ENCODE results near the gene PHLDA1. TPM values are rescaled to one million over a fixed set of nuclear protein-coding genes. Genes with fewer than 3 reads are reported as not detected.

Gene PHLDA1
- total RNA-seq, 1 donor from 2014 or later = 40.3 TPM

DNA sequence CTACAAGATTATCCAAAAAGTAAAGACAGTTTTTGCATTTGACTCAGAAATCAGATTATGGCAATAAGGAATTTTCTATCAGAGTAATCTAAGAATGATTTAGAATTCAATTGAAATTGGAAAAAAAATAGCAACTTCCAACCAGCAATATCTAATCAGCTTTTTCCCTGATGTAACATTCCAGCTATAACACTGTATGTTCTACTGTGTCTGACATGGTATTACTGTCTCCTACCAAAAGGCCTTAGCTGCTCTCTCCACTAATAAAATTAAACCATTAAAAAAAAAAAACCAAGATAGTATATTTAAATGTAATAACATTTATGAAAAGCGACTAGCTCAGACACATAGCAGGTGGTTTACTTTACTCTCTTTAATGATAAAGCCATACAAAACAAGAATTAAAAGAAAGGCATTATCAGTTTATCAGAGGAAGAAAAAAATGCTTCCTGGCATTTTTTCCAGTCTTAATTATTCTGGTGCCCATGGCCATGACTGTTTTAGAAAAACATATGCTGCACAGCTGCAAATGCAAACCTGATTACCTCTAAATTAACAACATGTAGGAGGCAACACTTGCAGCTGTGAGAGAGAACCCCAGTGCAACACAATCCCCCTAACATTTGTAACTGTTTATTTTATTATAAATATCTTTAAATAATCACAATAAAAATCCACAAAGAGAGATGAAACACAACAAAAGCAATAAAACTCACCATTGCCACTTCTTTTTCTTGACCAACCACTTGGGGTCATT is 28.8 kb downstream of the PHLDA1 start:
- DNase-seq (ENCODE audit: extremely low spot score in 2 of 2) = no peak
- Histone ChIP-seq H3K27me3 (no peaks in the 10 kb centered on the region), H3K4me3 (no peak overlapping the region), H3K27ac (no peak overlapping the region), H3K4me1 (no peaks in the 10 kb centered on the region), H3K9me3 (no peaks in the 10 kb centered on the region), H3K36me3 (no peaks in the 10 kb centered on the region)
- no peak for TF ChIP-seq POLR2A (IDR thresholded peaks at IDR 0.05)
- no peak for TF ChIP-seq POLR2AphosphoS5 (IDR thresholded peaks at IDR 0.05; ENCODE audit: insufficient read depth in 1 of 2, low read depth in 1 of 2)
- TF ChIP-seq, protein P1, sequence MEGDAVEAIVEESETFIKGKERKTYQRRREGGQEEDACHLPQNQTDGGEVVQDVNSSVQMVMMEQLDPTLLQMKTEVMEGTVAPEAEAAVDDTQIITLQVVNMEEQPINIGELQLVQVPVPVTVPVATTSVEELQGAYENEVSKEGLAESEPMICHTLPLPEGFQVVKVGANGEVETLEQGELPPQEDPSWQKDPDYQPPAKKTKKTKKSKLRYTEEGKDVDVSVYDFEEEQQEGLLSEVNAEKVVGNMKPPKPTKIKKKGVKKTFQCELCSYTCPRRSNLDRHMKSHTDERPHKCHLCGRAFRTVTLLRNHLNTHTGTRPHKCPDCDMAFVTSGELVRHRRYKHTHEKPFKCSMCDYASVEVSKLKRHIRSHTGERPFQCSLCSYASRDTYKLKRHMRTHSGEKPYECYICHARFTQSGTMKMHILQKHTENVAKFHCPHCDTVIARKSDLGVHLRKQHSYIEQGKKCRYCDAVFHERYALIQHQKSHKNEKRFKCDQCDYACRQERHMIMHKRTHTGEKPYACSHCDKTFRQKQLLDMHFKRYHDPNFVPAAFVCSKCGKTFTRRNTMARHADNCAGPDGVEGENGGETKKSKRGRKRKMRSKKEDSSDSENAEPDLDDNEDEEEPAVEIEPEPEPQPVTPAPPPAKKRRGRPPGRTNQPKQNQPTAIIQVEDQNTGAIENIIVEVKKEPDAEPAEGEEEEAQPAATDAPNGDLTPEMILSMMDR (IDR thresholded peaks at IDR 0.05) = no peak
- intact Hi-C loops (cut with DNase I) = no loop called here

DNA sequence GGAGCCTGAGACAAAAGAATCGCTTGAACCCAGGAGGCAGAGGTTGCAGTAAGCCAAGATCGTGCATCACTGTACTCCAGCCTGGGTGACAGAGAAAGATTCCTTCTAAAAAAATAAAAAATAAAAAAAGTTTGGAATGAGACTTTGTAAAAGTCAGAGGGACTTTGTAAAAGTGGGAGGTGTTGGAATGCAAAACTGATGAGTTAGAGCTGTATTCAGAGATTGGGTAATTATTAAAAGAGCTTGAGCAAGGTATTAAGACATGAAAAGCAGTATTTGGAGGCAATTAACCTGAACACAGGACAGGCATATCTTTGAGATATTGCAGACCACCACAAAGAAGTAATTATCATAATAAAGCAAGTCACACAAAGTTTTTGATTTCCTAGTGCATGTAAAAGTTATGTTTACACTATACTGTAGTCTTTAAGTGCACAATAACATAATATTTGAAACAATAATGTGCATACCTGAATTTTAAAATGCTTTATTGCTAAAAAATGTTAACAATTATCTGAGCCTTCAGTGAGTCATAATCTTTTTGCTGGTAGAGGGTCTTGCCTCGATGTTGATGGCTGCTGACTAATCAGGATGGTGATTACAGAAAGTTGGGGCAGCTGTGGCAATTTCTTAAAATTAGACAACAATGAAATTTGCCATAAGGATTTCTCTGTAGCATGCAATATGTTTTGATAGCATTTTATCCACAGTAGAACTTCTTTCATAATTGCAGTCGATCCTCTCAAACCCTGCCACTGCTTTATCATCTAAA is 33.1 kb downstream of the PHLDA1 start:
- no peaks in the 10 kb centered on the region for H3K36me3 ChIP-seq
- H3K9me3 ChIP-seq = no peaks in the 10 kb centered on the region
- H3K4me1 ChIP-seq = no peaks in the 10 kb centered on the region
- no peak overlapping the region for H3K27ac ChIP-seq
- H3K4me3 ChIP-seq = no peak overlapping the region
- DNase-seq (ENCODE audit: extremely low spot score in 2 of 2) = no peak
- TF ChIP-seq, protein P1 (IDR thresholded peaks at IDR 0.05) = no peak
- TF ChIP-seq POLR2AphosphoS5 (IDR thresholded peaks at IDR 0.05; ENCODE audit: insufficient read depth in 1 of 2, low read depth in 1 of 2) (no peak), POLR2A (IDR thresholded peaks at IDR 0.05) (no peak)
- intact Hi-C loops (cut with DNase I) = no loop called here
- H3K27me3 ChIP-seq = no peaks in the 10 kb centered on the region

DNA sequence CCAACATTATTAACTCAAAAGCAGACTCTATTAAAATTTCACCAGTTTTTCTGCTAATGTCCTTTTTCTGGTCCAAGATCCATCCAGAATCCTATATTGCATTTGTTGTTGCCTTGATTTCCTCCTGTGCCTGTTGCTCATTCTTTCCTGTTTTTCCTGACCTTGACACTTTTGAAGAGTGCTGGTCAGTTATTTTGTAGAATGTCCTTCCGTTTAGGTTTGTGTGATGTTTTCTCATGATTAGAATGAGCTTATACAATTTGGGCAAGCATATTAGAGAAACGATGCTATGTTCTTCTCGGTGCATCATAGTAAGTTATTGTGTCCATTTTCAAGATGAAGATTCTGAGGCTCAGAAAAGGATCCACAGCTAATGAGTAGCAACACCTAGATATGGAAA is 33.9 kb downstream of the PHLDA1 start:
- intact Hi-C loops (cut with DNase I) = no loop called here
- Histone ChIP-seq H3K4me3 (no peak overlapping the region), H3K9me3 (no peaks in the 10 kb centered on the region), H3K4me1 (no peaks in the 10 kb centered on the region), H3K27me3 (no peaks in the 10 kb centered on the region), H3K36me3 (no peaks in the 10 kb centered on the region), H3K27ac (no peak overlapping the region)
- no peak for DNase-seq (ENCODE audit: extremely low spot score in 2 of 2)
- TF ChIP-seq POLR2A (IDR thresholded peaks at IDR 0.05) = no peak
- TF ChIP-seq, protein P1 (IDR thresholded peaks at IDR 0.05) = no peak
- no peak for TF ChIP-seq POLR2AphosphoS5 (IDR thresholded peaks at IDR 0.05; ENCODE audit: insufficient read depth in 1 of 2, low read depth in 1 of 2)

DNA sequence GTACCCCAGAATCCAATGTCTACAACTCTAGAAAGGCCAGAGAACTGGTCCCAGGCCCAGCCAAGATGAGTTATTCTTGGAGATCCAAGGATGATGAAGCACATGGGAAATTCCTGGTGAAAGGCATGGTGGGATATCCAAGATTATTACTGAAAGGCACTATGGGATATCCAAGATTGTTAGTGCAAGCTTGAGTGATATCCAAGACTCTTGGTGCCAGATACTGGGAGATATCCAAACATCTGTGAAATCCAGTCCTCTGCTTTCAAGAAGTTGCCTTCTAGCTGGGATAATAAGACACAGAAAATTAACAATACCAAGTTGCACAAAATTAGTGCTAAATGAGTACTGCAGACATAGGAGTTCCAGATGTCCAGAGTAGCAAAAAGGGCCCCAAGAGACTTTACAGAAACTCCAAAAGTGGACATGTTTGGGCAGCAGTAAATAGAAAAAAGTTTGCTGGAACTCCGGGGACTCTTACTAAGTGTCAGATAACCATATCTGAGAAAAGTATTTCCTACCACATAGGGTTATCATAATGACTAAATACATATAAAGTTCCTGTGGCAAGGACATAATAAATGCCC is 34.6 kb downstream of the PHLDA1 start:
- no peak overlapping the region for H3K4me3 ChIP-seq
- H3K36me3 ChIP-seq = no peaks in the 10 kb centered on the region
- no peaks in the 10 kb centered on the region for H3K4me1 ChIP-seq
- H3K27me3 ChIP-seq = no peaks in the 10 kb centered on the region
- no peaks in the 10 kb centered on the region for H3K9me3 ChIP-seq
- intact Hi-C loops (cut with DNase I) = no loop called here
- no peak overlapping the region for H3K27ac ChIP-seq
- TF ChIP-seq, protein P1 (IDR thresholded peaks at IDR 0.05) = no peak
- TF ChIP-seq POLR2A (IDR thresholded peaks at IDR 0.05) (no peak), POLR2AphosphoS5 (IDR thresholded peaks at IDR 0.05; ENCODE audit: insufficient read depth in 1 of 2, low read depth in 1 of 2) (no peak)
- DNase-seq (ENCODE audit: extremely low spot score in 2 of 2) = no peak

Data from vagina (tissue), 2 donors.